Testis (tissue), 3 donors: ENCODE results near the gene RRAD. TPM values are rescaled to one million over a fixed set of nuclear protein-coding genes. Genes with fewer than 3 reads are reported as not detected.

Experiments
- DNase-seq: peaks from one replicate; pipeline ENCODE4 v3.0.0-alpha.2; 2019
- H3K27ac ChIP-seq, 2 donors: fragments of 200-600 bp; sonication (generic); one replicate each; pipeline ENCODE4 v1.5.1; 2019
- H3K27me3 ChIP-seq: fragments of 200-600 bp; sonication (generic); one replicate; pipeline ENCODE4 v1.5.1; 2019
- H3K36me3 ChIP-seq: fragments of 200-600 bp; sonication (generic); one replicate; pipeline ENCODE4 v1.5.1; 2017; ENCODE audit warnings: low read depth; ENCODE audit errors: missing control alignments
- H3K4me1 ChIP-seq: fragments of 200-600 bp; sonication (generic); one replicate; pipeline ENCODE4 v1.5.1; 2019
- H3K4me3 ChIP-seq, 2 donors: fragments of 200-600 bp; sonication (generic); one replicate each; pipeline ENCODE4 v1.5.1; 2017 to 2019
- H3K9me3 ChIP-seq: fragments of 200-600 bp; sonication (generic); one replicate; pipeline ENCODE4 v1.5.1; 2017
- POLR2A ChIP-seq: fragments of 450-650 bp; IDR thresholded peaks from one replicate; pipeline ENCODE4 v1.6.1; 2017; ENCODE audit warnings: antibody characterized with exemption, mild to moderate bottlenecking, moderate library complexity
- WGBS, 2 donors: methylation state at CpG; one replicate each; pipeline ENCODE4 v1.1.5; 2018; 5-methylcytosine and 5-hydroxymethylcytosine counted together
- intact Hi-C: fragments of 100-400 bp; cut with DNase I; formaldehyde crosslinking; loops from one replicate; pipeline ENCODE4 v1.15.1; 2023; ENCODE audit warnings: low total_unique reads
- polyA plus RNA-seq: library from polyadenylated mRNA; stranded (reverse); fragments of 350-450 nt; fragmentation: Illumina TruSeq; extraction: RNeasy Lipid Tissue Mini Kit (QIAGEN cat#74804); gene quantifications from one replicate; pipeline ENCODE4 v1.2.3, GENCODE V29; 2014; ENCODE audit warnings: low read depth, low replicate concordance; ENCODE audit not compliant: insufficient read depth
- total RNA-seq, 2 donors: library from RNA; depleted of rRNA; stranded (reverse); fragments of >200 nt; gene quantifications; one replicate each; pipeline ENCODE4 v1.2.3, GENCODE V29; 2016
- TF ChIP-seq, protein P1 (sequence below), 3 experiments: fragments of 450-650 bp in 2 of 3; fragments of 200-600 bp in 1 of 3; sonication (generic) in 1 of 3; IDR thresholded peaks; one replicate each; pipeline ENCODE4 v1.5.1; 2016 to 2019; ENCODE audit warnings: antibody characterized with exemption in 3 of 3, mild to moderate bottlenecking in 2 of 3, moderate library complexity in 1 of 3

The RRAD gene
- total and polyA plus RNA-seq, 3 donors from 2014 or later = 9.1 to 19.4 (median 12.4) TPM

DNA sequence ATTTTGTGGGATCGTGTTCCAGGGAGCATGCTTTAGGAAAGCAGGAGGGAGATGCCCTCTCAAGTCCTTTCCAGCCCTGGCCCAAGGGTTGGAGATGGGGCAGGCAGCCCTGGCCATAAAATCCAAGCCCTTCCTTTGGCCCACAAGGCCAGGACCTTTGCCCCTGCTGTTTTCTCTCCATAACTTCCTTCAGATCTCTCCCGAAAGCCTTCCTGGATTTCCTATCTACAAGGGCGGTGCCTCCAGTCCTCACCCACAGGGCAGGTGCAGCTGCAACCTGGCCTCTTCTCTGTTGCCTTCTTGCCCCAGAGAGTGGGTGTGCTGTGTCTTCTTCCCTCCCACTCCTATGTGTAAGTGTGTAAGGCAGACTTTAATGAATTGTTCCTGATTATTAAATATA, 53.5 kb downstream of the RRAD start:
- Histone ChIP-seq H3K9me3 (no peaks in the 10 kb centered on the region), H3K4me1 (peaks cover 9% of the 10 kb centered on the region), H3K36me3 (no peaks in the 10 kb centered on the region), H3K4me3 (no peak overlapping the region), H3K27ac (no peak overlapping the region), H3K27me3 (no peaks in the 10 kb centered on the region)
- no peak for DNase-seq
- TF ChIP-seq, protein P1, sequence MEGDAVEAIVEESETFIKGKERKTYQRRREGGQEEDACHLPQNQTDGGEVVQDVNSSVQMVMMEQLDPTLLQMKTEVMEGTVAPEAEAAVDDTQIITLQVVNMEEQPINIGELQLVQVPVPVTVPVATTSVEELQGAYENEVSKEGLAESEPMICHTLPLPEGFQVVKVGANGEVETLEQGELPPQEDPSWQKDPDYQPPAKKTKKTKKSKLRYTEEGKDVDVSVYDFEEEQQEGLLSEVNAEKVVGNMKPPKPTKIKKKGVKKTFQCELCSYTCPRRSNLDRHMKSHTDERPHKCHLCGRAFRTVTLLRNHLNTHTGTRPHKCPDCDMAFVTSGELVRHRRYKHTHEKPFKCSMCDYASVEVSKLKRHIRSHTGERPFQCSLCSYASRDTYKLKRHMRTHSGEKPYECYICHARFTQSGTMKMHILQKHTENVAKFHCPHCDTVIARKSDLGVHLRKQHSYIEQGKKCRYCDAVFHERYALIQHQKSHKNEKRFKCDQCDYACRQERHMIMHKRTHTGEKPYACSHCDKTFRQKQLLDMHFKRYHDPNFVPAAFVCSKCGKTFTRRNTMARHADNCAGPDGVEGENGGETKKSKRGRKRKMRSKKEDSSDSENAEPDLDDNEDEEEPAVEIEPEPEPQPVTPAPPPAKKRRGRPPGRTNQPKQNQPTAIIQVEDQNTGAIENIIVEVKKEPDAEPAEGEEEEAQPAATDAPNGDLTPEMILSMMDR (IDR thresholded peaks at IDR 0.05) = no peak
- no peak for TF ChIP-seq POLR2A
- 87 to 92% methylated on average over 3 of the region's 3 CpGs for WGBS, 2 donors
- intact Hi-C loops = no loop called here

Other genes with a start within 250 kb of the RRAD start
- gene CMTM4, start 228.8 kb downstream of the RRAD start, total RNA-seq = 10 to 100 TPM; 50.9 to 59.2 TPM
- 22.2 TPM for gene CMTM4, start 228.8 kb downstream of the RRAD start, polyA plus RNA-seq
- gene DYNC1LI2, start 173.9 kb downstream of the RRAD start, total RNA-seq = 100 to 1,000 TPM; 132 to 145 TPM
- 89.0 TPM for gene DYNC1LI2, start 173.9 kb downstream of the RRAD start, polyA plus RNA-seq
- 10 to 100 TPM; 12.1 to 30.6 TPM for gene TERB1, start 124.0 kb downstream of the RRAD start, total RNA-seq
- 13.3 TPM for gene TERB1, start 124.0 kb downstream of the RRAD start, polyA plus RNA-seq
- gene NAE1, start 94.6 kb downstream of the RRAD start, total RNA-seq = 10 to 100 TPM; 72.7 to 72.8 TPM
- gene NAE1, start 94.6 kb downstream of the RRAD start, polyA plus RNA-seq = 53.7 TPM
- 1 to 10 TPM; 1.4 to 1.9 TPM for gene CA7, start 81.1 kb downstream of the RRAD start, total RNA-seq
- 1.2 TPM for gene CA7, start 81.1 kb downstream of the RRAD start, polyA plus RNA-seq
- gene PDP2, start 45.0 kb downstream of the RRAD start, total RNA-seq = 10 to 100 TPM; 22.9 to 23.9 TPM
- gene PDP2, start 45.0 kb downstream of the RRAD start, polyA plus RNA-seq = 14.0 TPM
- under 1 TPM; 0.31 to 0.39 TPM for gene CDH16, start 6.7 kb downstream of the RRAD start, total RNA-seq
- 2.7 TPM for gene CDH16, start 6.7 kb downstream of the RRAD start, polyA plus RNA-seq
- 100 to 1,000 TPM; 113 to 179 TPM for gene CIAO2B, start 8.9 kb upstream of the RRAD start, total RNA-seq
- gene CIAO2B, start 8.9 kb upstream of the RRAD start, polyA plus RNA-seq = 145 TPM
- 10 to 100 TPM; 49.1 to 51.9 TPM for gene CES2, start 10.0 kb upstream of the RRAD start, total RNA-seq
- 34.4 TPM for gene CES2, start 10.0 kb upstream of the RRAD start, polyA plus RNA-seq
- gene CES3, start 35.7 kb upstream of the RRAD start, total RNA-seq = 1 to 10 TPM; 4.1 to 4.5 TPM
- 1.5 TPM for gene CES3, start 35.7 kb upstream of the RRAD start, polyA plus RNA-seq
- 10 to 100 TPM; 17.0 to 25.0 TPM for gene CES4A, start 63.1 kb upstream of the RRAD start, total RNA-seq
- 12.2 TPM for gene CES4A, start 63.1 kb upstream of the RRAD start, polyA plus RNA-seq
- 10 to 100 TPM; 23.3 to 34.9 TPM for gene CBFB, start 103.6 kb upstream of the RRAD start, total RNA-seq
- 15.3 TPM for gene CBFB, start 103.6 kb upstream of the RRAD start, polyA plus RNA-seq
- 10 to 100 TPM; 32.6 to 41.6 TPM for gene PHAF1, start 184.4 kb upstream of the RRAD start, total RNA-seq
- gene PHAF1, start 184.4 kb upstream of the RRAD start, polyA plus RNA-seq = 31.2 TPM
- gene B3GNT9, start 225.5 kb upstream of the RRAD start, total RNA-seq = 10 to 100 TPM; 18.6 to 24.6 TPM
- gene B3GNT9, start 225.5 kb upstream of the RRAD start, polyA plus RNA-seq = 18.0 TPM
- gene TRADD, start 234.4 kb upstream of the RRAD start, total RNA-seq = 10 to 100 TPM; 15.9 to 23.9 TPM
- 7.4 TPM for gene TRADD, start 234.4 kb upstream of the RRAD start, polyA plus RNA-seq
- gene FBXL8, start 234.4 kb upstream of the RRAD start, total RNA-seq = 10 to 100 TPM; 20.6 to 26.9 TPM
- 3.7 TPM for gene FBXL8, start 234.4 kb upstream of the RRAD start, polyA plus RNA-seq
- 10 to 100 TPM; 63.4 to 78.3 TPM for gene HSF4, start 239.2 kb upstream of the RRAD start, total RNA-seq
- 20.2 TPM for gene HSF4, start 239.2 kb upstream of the RRAD start, polyA plus RNA-seq
- gene NOL3, start 245.0 kb upstream of the RRAD start, total RNA-seq = 10 to 100 TPM; 16.2 to 34.9 TPM
- 11.8 TPM for gene NOL3, start 245.0 kb upstream of the RRAD start, polyA plus RNA-seq